ENCODE results near the gene GLT1D1.
"Not testable (repeated sequence)": the region's sequence is repeated elsewhere in the genome, so short reads cannot be mapped to it uniquely, and the experiment has no call there.

GLT1D1 gene

DNA sequence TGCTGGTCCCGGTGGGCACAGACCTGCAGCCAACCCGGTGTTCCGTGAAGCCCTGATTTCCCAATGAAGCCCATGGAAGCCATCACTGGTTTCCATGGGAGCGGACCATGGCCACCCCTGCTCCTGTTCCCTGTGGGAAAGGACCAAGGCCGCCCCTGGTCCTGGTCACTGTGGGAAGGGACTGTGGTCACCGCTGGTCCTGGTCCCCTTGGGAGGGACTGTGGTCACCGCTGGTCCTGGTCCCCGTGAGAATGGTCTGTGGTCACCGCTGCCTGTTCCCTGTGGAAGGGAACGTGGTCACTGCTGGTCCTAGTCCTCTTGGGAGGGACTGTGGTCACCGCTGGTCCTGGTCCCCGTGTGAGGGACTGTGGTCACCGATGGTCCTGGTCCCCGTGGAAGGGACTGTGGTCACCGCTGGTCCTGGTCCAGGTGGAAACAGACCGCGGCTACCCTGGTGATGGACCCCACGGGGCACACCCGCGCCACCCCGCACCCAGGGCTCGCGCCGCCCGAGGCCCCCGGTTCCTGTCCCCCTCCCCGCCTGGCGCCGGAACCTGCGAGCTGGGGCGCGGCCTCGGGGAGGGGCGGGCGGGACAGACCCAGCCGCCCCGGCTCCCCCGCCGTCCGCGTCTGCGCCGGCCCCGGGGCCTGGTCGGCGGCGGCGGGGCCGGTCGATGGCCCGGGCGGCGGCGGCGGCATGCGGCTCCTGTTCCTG lies at the start of gene GLT1D1:
Gene GLT1D1, plus strand, starts transcription at position 594 of the 715 bp plus-strand sequence. Its CDS starts 104 bp downstream, at position 698.
- peak within 1 kb of the TSS; percentile 76 to 83 for H3K4me3 Mint-ChIP-seq
- peaks cover 9 to 24% of the 10 kb centered on the region in 2 donors for H3K4me1 Mint-ChIP-seq
- H3K27me3 Mint-ChIP-seq = peaks cover 13 to 19% of the 10 kb centered on the region in 2 donors
- H3K36me3 Mint-ChIP-seq = peaks cover 4 to 8% of the 10 kb centered on the region in 2 donors
- no peak within 1 kb of the TSS for H3K27ac Mint-ChIP-seq
- peaks cover 0 to 2% of the 10 kb centered on the region in 2 donors for H3K9me3 Mint-ChIP-seq
- DNase-seq (no peak), ATAC-seq (replicated peaks) (peak; percentile 33 to 51)

DNA sequence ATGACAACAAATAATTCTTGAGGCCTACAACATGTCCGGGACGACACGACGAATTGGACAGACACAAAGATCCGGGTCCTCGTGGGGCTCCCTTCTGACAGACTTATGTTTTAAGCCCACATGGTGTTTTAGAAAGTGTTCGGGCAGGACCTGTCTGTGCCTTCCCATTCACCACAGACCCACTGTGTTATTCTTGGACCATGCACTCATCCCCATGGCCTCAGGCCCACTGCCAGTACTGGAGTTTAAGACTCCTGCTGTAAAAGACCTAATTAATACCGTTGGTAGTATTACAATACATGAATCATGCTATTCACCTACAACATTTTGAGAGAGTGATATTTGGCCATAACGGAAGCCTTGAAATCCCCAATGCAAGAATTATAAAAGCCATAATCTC lies 49.5 kb upstream of the GLT1D1 start:
- ATAC-seq (replicated peaks) (no peak), DNase-seq (no peak)
- H3K4me1 Mint-ChIP-seq = peaks cover 37 to 67% of the 10 kb centered on the region in 2 donors
- peaks cover 51 to 72% of the 10 kb centered on the region in 2 donors for H3K36me3 Mint-ChIP-seq
- no peak overlapping the region for H3K4me3 Mint-ChIP-seq
- peak overlapping the region; percentile 25 for H3K27ac Mint-ChIP-seq
- H3K9me3 Mint-ChIP-seq = no peaks in the 10 kb centered on the region
- no peaks in the 10 kb centered on the region for H3K27me3 Mint-ChIP-seq

DNA sequence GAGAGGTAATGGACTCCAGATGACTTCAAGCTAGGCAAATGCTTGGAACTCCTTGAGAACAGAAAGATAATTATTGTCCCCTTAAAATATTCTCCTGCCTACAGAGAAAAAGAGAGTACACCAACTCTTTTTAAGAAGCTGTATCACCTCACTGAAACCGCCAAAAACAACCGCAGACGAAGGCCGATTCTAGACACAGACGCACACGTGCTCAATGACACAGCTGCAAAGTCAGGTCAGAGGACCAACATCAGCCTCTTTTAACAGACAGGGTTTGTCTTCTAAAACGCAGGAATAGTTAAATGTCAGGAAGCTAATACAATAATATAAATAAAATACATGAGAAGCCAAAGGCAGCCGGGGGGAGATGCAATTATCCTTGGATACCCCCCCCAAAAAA lies 48.5 kb upstream of the GLT1D1 start:
- Mint-ChIP-seq H3K36me3 (peaks cover 44 to 67% of the 10 kb centered on the region in 2 donors), H3K4me1 (peaks cover 32 to 63% of the 10 kb centered on the region in 2 donors), H3K27ac (peak overlapping the region; percentile 49), H3K4me3 (no peak overlapping the region), H3K9me3 (no peaks in the 10 kb centered on the region), H3K27me3 (no peaks in the 10 kb centered on the region)
- no peak for DNase-seq
- ATAC-seq (replicated peaks) = no peak

DNA sequence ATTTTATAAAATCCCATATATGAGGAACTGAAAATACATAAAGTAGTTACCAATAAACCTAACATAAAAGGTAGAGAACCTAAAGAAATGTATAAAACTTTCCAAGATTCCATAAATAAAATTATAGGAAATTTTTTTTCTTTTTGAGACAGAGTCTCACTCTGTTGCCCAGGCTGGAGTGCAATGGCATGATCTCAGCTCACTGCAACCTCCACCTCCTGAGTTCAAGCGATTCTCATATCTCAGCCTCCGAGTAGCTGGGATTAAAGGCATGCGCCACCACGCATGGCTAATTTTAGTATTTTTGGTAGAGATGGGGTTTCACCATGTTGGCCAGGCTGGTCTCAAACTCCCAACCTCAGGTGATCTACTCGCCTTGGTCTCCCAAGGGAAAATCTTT lies 47.9 kb upstream of the GLT1D1 start:
- H3K27ac Mint-ChIP-seq; ATAC-seq (replicated peaks); DNase-seq; H3K9me3 Mint-ChIP-seq; H3K4me3 Mint-ChIP-seq; H3K27me3 Mint-ChIP-seq: not testable (repeated sequence)
- Mint-ChIP-seq H3K4me1 (peaks cover 35 to 67% of the 10 kb centered on the region in 2 donors), H3K36me3 (peaks cover 44 to 67% of the 10 kb centered on the region in 2 donors)

DNA sequence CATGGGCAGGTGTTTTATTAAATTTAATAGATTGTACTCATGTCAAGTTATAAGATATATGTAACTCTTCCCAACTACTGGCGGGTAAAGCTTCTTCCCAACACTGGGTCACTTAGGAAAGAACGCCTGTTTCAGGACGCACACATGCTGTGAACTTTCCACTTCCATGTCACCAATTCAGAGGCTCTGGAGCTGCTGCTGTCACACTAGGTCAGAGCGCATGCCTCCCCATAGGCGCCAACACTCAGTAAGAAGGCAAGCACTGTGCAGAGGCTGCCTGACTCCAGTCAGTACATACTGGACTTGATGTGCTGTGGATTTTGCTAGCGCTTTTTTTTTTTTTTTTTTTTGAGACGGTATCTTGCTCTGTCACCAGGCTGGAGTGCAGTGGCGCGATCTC lies 46.7 kb upstream of the GLT1D1 start:
- H3K27me3 Mint-ChIP-seq = no peaks in the 10 kb centered on the region
- ATAC-seq (replicated peaks) (no peak), DNase-seq (no peak)
- H3K4me1 Mint-ChIP-seq = peaks cover 39 to 75% of the 10 kb centered on the region in 2 donors
- no peak overlapping the region for H3K27ac Mint-ChIP-seq
- peaks cover 41 to 66% of the 10 kb centered on the region in 2 donors for H3K36me3 Mint-ChIP-seq
- no peaks in the 10 kb centered on the region for H3K9me3 Mint-ChIP-seq
- H3K4me3 Mint-ChIP-seq = no peak overlapping the region

DNA sequence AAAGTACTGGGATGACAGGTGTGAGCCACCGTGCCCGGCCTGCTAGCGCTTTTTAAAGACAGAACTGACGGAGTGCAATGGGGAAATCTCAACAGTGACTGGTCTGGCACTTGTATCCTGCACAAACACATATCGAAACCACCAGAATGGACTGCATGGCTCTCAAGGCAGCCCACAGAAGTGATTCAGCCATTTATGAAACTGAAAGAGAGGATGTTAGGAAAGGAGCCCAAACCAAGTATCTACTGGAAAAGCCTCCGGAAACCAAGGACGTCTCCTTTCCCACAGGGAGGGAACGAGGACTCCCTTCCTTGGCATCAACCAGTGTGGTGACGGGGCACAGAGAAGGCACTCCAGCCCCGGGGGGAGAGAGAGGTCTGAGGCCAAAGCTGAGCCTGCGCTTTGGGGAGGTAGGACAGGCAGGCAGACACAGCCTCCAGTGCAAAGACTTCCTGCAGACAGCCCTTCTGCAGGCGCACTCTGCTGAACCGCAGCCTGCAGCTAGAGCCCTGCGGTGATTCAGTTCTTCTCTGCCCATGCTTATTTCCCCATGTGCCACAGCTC lies 46.0 kb upstream of the GLT1D1 start:
- no peak overlapping the region for H3K27ac Mint-ChIP-seq
- H3K9me3 Mint-ChIP-seq = no peaks in the 10 kb centered on the region
- H3K27me3 Mint-ChIP-seq = no peaks in the 10 kb centered on the region
- no peak overlapping the region for H3K4me3 Mint-ChIP-seq
- H3K36me3 Mint-ChIP-seq = peaks cover 43 to 68% of the 10 kb centered on the region in 2 donors
- ATAC-seq (replicated peaks) (no peak), DNase-seq (no peak)
- peaks cover 37 to 69% of the 10 kb centered on the region in 2 donors for H3K4me1 Mint-ChIP-seq

DNA sequence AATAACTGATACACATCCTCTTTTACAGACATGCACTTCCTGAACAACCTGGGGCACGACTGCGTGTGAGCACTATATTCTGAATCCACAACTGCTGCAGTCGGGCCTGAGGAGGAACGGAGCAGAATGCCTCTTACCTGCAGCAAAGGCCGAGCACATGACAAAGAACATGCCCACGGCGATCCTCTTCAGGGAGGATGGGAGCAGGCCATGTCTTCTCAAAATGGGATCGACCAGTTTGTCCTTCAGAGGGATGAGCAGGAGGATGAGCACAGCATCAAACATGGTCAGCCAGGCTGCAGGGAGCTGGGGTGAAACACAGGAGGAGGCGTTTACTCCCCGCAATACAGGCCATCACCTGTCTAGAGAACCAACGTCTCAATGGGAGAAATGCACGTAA lies 44.6 kb upstream of the GLT1D1 start:
- ATAC-seq (replicated peaks) (no peak), DNase-seq (no peak)
- H3K27me3 Mint-ChIP-seq = no peaks in the 10 kb centered on the region
- H3K36me3 Mint-ChIP-seq = peaks cover 42 to 68% of the 10 kb centered on the region in 2 donors
- peak overlapping the region; percentile 31 for H3K27ac Mint-ChIP-seq
- H3K4me1 Mint-ChIP-seq = peaks cover 31 to 69% of the 10 kb centered on the region in 2 donors
- H3K9me3 Mint-ChIP-seq = no peaks in the 10 kb centered on the region
- H3K4me3 Mint-ChIP-seq = no peak overlapping the region

DNA sequence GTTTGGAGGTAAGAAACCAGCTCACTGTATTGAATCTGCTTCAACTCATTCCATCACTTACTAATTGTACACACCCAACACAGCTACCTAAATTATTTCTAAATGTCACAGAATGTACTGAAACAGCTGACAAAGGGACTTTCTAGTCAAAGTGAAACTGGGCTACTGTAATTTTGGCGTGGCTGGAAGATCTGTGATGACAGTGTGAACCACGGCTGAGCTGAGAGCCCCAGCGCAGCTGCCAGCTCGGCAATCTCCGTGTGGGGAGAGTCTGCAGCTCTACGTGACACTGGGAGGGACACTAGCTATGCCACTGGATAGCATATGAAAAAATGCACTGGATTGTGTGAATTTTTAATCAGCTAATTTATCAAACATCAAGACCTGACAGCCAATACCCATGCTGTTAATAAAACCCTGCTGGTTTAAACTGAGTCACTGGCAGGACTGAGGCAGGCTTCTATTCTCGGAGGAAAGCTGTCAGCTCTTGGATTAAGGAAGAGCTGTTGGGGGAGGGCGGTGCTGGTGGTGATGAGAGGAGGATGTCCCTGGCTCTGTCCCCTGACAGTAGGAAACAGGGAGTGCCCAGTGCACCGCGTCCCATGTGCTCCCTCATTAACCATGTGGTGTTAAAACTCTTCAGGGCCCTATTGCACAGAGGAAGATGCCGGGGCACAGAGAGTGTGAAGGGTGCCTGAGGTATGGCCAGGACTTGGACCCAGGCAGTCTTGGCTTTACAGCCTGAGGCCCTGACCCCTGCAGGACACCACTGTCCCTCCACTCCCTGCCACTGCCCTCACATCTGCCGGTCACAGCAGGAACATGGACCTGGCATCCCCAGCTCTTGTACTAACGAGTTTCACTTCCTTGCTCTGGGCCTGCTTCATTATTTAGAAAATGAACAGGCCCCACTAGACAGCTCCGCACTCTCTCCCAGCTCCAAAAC lies 42.8 kb upstream of the GLT1D1 start:
- ATAC-seq (replicated peaks) = peak; percentile 89 to 93
- H3K4me3 Mint-ChIP-seq = peak overlapping the region; percentile 73 to 81
- peaks cover 33 to 72% of the 10 kb centered on the region in 2 donors for H3K4me1 Mint-ChIP-seq
- H3K27me3 Mint-ChIP-seq = no peaks in the 10 kb centered on the region
- no peaks in the 10 kb centered on the region for H3K9me3 Mint-ChIP-seq
- peaks cover 53 to 73% of the 10 kb centered on the region in 2 donors for H3K36me3 Mint-ChIP-seq
- peak overlapping the region; percentile 95 for H3K27ac Mint-ChIP-seq
- DNase-seq = no peak

DNA sequence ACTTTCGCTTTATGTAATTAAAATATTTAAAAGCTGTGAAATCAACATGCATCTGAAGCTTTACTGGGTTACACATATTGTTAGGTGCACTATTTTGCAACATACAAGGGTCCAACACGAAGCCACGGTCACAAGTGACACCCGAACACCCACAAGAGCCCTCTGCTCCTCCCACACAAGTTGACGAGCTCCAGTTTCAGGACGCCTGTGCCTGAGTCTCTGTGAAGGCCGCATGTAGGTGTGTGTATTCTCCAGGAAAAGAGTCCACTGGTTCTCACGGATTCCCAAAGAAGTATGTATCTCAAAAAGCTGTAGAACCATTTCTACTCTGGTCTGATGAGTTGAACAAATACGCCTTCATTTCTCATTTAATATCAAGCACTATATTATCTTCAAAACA lies 41.5 kb upstream of the GLT1D1 start:
- peaks cover 40 to 75% of the 10 kb centered on the region in 2 donors for H3K4me1 Mint-ChIP-seq
- ATAC-seq (replicated peaks) (no peak), DNase-seq (no peak)
- peak overlapping the region; percentile 89 for H3K27ac Mint-ChIP-seq
- no peaks in the 10 kb centered on the region for H3K9me3 Mint-ChIP-seq
- H3K4me3 Mint-ChIP-seq = peak overlapping the region; percentile 37 to 39
- H3K36me3 Mint-ChIP-seq = peaks cover 56 to 74% of the 10 kb centered on the region in 2 donors
- H3K27me3 Mint-ChIP-seq = no peaks in the 10 kb centered on the region

DNA sequence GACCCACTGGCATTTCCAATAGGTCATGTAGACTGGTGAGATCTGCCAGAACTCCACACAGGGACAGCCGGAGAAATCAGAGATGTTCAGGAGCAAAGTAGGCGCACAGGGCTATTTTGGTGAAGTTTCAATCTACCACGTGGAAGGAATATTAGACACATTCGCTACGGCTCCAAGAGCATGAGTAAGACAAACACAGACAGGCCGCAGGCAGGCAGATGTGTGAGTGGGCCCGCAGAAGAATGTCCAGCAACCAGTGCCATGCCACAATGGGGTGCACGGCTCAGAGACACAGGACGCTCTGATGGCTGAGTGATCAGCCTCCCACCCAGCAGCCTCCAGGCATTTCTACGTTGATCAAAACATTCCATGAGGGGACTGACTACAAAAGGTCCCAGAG lies 39.9 kb upstream of the GLT1D1 start:
- no peak for ATAC-seq (replicated peaks)
- Mint-ChIP-seq H3K27ac (peak overlapping the region; percentile 43), H3K36me3 (peaks cover 56 to 77% of the 10 kb centered on the region in 2 donors), H3K27me3 (no peaks in the 10 kb centered on the region), H3K4me1 (peaks cover 53 to 84% of the 10 kb centered on the region in 2 donors), H3K9me3 (no peaks in the 10 kb centered on the region), H3K4me3 (peak overlapping the region in 1 of 2 donors; percentile 39)
- no peak for DNase-seq

DNA sequence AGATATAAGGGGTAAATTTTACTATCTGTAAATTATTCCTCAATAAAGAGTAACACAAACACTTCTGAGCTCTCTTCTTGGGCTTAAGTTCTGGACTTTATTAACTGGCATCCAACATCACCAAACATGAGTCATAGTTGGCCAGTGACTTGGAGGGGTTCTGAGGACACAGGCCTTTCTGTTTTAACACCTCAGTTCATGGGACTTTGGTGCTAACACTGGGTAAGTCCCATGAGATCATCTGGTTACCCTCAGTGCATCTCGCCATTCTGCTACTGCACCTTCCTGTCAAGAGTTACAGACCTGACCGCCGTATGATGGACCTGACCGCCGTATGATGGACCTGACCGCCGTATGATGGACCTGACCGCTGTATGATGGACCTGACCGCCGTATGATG lies 39.4 kb upstream of the GLT1D1 start:
- Mint-ChIP-seq H3K9me3 (no peaks in the 10 kb centered on the region), H3K27ac (peak overlapping the region; percentile 43), H3K4me3 (no peak overlapping the region), H3K4me1 (peaks cover 54 to 84% of the 10 kb centered on the region in 2 donors), H3K27me3 (no peaks in the 10 kb centered on the region), H3K36me3 (peaks cover 53 to 76% of the 10 kb centered on the region in 2 donors)
- no peak for ATAC-seq (replicated peaks)
- DNase-seq = no peak

DNA sequence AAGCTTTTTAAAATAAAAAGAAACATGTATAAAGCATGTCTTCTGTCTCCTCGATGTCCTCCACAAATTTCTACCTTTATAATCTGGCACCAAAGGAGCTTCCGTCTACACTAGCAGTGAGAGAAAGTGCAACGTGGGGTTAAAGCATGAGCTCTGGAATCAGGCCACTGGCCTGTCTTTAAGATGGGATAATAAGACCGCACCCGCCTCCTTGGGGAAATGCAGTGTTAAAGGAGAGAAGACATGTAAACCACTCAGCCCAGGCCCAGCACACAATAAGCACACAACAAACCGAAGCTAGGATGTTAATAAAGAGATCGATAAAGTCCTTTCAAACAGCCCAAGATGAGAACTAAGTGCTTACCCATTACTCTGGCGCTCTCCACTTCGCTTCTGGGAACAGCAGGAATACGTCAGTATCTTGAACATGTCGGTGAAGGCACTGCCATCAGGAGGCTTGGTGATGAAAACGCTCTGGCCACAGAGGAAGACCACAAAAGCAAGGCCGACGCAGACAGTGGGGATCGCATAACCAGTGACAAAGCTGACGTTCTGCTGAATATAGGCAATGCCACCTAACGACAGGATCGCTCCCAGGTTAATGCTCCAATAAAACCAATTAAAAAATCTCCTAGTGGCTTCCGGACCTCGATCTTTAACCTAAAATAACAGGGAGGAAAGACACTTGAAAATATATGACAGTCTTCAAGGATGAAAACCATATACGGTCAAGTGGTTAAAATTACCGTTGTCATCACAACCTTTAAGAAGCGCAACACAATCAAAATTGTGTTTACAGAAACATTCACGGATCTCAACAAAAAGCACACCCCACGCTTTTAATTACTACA lies 38.6 kb upstream of the GLT1D1 start:
- no peak for DNase-seq
- H3K9me3 Mint-ChIP-seq = no peaks in the 10 kb centered on the region
- ATAC-seq (replicated peaks) = no peak
- peak overlapping the region in 1 of 2 donors; percentile 66 for H3K4me3 Mint-ChIP-seq
- H3K4me1 Mint-ChIP-seq = peaks cover 58 to 86% of the 10 kb centered on the region in 2 donors
- no peaks in the 10 kb centered on the region for H3K27me3 Mint-ChIP-seq
- peak overlapping the region; percentile 86 for H3K27ac Mint-ChIP-seq
- peaks cover 57 to 77% of the 10 kb centered on the region in 2 donors for H3K36me3 Mint-ChIP-seq

DNA sequence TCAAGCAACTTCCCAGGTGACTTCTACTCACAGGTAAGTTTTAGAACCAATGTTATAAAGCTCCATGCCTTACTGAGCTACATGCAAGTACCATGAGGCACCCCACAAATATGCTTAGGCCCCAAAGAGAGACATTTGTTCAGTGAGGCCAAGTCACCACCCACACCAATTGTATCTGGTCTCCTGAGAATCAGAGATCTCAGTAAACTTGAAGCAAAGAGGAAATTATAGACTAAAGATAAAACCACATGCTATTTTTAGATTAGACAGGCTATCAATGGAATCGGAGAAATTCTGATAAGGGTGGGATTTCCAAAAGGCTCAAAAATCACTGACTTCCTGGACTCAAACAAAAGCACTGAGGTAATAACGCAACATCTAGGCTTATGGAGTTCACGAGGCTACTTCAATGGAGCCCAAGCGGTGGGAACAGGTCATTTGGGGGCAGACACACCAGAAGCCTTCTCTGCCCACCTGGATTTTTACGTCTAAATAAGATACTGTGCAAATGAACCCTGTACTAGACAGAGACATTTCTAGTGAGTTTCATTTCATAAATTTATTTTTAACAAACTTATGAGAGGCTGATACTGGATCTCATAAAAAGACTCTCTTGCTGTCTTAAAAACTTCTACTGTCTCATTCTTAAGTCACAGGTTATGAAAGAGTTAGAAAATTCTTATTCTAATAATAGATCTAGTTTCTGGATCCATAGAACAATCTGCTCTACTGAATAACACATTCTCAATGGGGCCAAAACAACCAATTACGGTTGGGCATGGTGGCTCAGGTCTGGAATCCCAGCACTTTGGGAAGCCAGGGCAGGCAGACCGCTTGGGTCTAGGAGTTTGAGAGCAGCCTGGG lies 37.3 kb upstream of the GLT1D1 start:
- DNase-seq = no peak
- H3K27ac Mint-ChIP-seq = peak overlapping the region; percentile 86

More for the DNA sequence above, 37.3 kb upstream of the GLT1D1 start:
- Mint-ChIP-seq H3K27me3 (no peaks in the 10 kb centered on the region), H3K9me3 (peaks cover 0 to 3% of the 10 kb centered on the region in 2 donors), H3K4me3 (peak overlapping the region; percentile 61 to 66), H3K36me3 (peaks cover 55 to 79% of the 10 kb centered on the region in 2 donors), H3K4me1 (peaks cover 53 to 85% of the 10 kb centered on the region in 2 donors)
- no peak for ATAC-seq (replicated peaks)
